Chondrocyte (in vitro differentiated cells): ENCODE data around the gene ASNS. TPM values are rescaled to one million over a fixed set of nuclear protein-coding genes. Genes with fewer than 3 reads are reported as not detected.
A peak's percentile ranks its signal among the peaks of the same experiment; 100 is the strongest.

ENCODE experiments used
- DNase-seq: peaks from one replicate; pipeline ENCODE4 v3.0.0; 2021; ENCODE audit warnings: mixed read lengths, low spot score
- H3K27ac Mint-ChIP-seq: one replicate; pipeline ENCODE4 v1.8.0; 2021; ENCODE audit warnings: mild to moderate bottlenecking, moderate library complexity, mixed read lengths; ENCODE audit not compliant: unreplicated experiment
- H3K27me3 Mint-ChIP-seq: 2 replicates; pipeline ENCODE4 v1.8.0; 2021; ENCODE audit warnings: low read depth, mixed read lengths
- H3K36me3 Mint-ChIP-seq: 2 replicates; pipeline ENCODE4 v1.8.0; 2021; ENCODE audit warnings: low read depth, mixed read lengths
- H3K4me1 Mint-ChIP-seq: 2 replicates; pipeline ENCODE4 v1.8.0; 2021; ENCODE audit warnings: low read depth, mild to moderate bottlenecking, mixed read lengths
- H3K4me3 Mint-ChIP-seq: one replicate; pipeline ENCODE4 v1.8.0; 2021; ENCODE audit warnings: mild to moderate bottlenecking, moderate library complexity, mixed read lengths; ENCODE audit not compliant: unreplicated experiment
- H3K9me3 Mint-ChIP-seq: 2 replicates; pipeline ENCODE4 v1.8.0; 2021; ENCODE audit warnings: low read depth, mixed read lengths
- total RNA-seq: library from RNA; stranded (reverse); gene quantifications from 3 replicates; pipeline ENCODE4 v1.2.1, GENCODE V29; 2021
- TF ChIP-seq, protein P1 (sequence below): fragments of 200-600 bp; sonication (generic); IDR thresholded peaks from 2 replicates; pipeline ENCODE4 v1.5.0; 2021; ENCODE audit warnings: antibody characterized with exemption, mild to moderate bottlenecking, moderate library complexity

The ASNS gene
- total RNA-seq, 1 donor from 2014 or later, result 238 TPM

DNA sequence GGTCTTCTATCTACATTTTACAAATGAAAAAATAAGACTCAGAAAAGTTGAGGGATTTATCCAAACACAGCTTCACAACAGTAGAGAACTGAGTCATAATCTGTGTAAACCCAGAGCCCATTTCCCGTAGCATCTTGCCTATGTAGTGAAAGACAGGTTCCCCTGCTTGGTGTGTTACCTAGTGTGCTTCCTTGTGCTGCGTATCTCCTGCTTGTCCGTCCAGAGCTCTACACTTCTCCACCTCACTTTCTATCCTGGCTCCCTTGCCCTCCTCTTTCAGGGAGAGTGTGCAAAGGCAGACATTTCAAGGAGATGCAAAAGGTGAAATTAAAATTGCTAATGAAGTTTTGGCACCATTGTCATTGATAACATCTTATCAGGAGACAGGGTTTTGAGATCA, 1.4 kb upstream of the ASNS start:
- H3K9me3 Mint-ChIP-seq, result no peaks in the 10 kb centered on the region
- H3K4me1 Mint-ChIP-seq, result peaks cover 27% of the 10 kb centered on the region
- TF ChIP-seq, protein P1, sequence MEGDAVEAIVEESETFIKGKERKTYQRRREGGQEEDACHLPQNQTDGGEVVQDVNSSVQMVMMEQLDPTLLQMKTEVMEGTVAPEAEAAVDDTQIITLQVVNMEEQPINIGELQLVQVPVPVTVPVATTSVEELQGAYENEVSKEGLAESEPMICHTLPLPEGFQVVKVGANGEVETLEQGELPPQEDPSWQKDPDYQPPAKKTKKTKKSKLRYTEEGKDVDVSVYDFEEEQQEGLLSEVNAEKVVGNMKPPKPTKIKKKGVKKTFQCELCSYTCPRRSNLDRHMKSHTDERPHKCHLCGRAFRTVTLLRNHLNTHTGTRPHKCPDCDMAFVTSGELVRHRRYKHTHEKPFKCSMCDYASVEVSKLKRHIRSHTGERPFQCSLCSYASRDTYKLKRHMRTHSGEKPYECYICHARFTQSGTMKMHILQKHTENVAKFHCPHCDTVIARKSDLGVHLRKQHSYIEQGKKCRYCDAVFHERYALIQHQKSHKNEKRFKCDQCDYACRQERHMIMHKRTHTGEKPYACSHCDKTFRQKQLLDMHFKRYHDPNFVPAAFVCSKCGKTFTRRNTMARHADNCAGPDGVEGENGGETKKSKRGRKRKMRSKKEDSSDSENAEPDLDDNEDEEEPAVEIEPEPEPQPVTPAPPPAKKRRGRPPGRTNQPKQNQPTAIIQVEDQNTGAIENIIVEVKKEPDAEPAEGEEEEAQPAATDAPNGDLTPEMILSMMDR, result no peak
- H3K36me3 Mint-ChIP-seq, result peaks cover 6% of the 10 kb centered on the region
- peak overlapping the region; percentile 10 for H3K27ac Mint-ChIP-seq
- no peak for DNase-seq
- no peak overlapping the region for H3K4me3 Mint-ChIP-seq
- no peaks in the 10 kb centered on the region for H3K27me3 Mint-ChIP-seq

DNA sequence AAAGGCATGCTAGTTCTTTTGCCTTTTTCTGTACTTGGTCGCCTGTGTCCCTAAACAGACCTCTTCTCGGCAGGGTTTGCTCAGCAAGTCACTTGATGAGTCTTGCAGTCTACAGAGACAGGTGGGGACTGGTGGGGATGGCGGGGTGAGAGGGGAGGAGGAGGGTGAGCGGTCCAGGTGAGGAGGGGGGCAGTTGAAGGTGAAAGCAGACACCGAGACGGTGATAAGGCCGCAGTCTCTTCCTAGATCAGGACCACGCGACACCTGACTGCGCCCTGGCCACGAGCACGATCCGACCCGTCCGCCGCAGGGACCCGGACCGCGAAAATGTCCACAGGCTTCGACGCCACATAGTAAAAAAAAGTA, 566 bp downstream of the ASNS start:
- no peak for DNase-seq
- TF ChIP-seq, protein P1, result no peak
- H3K27ac Mint-ChIP-seq, result peak overlapping the region; percentile 90
- H3K4me1 Mint-ChIP-seq, result peaks cover 31% of the 10 kb centered on the region
- H3K36me3 Mint-ChIP-seq, result peaks cover 10% of the 10 kb centered on the region
- peak overlapping the region; percentile 89 for H3K4me3 Mint-ChIP-seq
- no peaks in the 10 kb centered on the region for H3K9me3 Mint-ChIP-seq
- no peaks in the 10 kb centered on the region for H3K27me3 Mint-ChIP-seq

DNA sequence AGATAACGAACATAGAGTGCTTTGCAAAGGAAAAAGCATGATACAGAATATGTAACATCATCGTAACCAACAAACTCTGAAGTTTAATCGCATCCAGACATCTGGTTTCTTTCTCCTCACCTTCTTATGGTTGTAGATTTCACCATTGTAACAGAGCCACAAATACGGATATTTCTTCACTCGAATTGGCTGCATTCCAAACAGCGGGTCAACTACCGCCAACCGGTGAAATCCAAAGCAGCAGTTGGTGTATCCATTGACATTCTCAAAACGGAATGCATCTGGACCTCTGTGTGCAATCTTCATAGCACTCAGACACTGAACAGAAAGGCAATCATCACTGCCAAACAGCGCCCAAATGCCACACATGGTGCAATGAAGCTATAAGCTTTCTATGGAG, 3.4 kb downstream of the ASNS start:
- no peak overlapping the region for H3K4me3 Mint-ChIP-seq
- no peaks in the 10 kb centered on the region for H3K9me3 Mint-ChIP-seq
- H3K27me3 Mint-ChIP-seq, result no peaks in the 10 kb centered on the region
- peaks cover 33% of the 10 kb centered on the region for H3K4me1 Mint-ChIP-seq
- peaks cover 17% of the 10 kb centered on the region for H3K36me3 Mint-ChIP-seq
- DNase-seq, result no peak
- H3K27ac Mint-ChIP-seq, result no peak overlapping the region
- TF ChIP-seq, protein P1, result no peak

DNA sequence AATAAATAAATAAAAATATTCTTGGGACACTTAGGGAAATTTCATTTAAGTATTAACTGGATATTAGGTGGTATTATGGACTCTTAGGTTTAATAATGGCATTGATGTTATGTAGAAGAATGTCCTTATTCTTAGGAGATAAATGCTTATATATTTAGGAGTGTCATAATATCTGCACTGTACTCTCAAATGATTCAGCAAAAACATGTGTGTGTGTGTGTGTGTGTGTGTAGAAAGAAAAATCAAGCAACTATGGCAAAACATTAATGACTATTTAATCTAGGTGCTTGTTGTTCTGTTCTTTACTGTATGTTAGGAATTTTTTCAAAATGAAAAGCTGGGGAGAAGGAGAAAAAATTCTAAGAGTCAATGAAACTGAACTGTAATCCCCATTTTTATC, 3.9 kb downstream of the ASNS start:
- H3K36me3 Mint-ChIP-seq, result peaks cover 17% of the 10 kb centered on the region

DNA sequence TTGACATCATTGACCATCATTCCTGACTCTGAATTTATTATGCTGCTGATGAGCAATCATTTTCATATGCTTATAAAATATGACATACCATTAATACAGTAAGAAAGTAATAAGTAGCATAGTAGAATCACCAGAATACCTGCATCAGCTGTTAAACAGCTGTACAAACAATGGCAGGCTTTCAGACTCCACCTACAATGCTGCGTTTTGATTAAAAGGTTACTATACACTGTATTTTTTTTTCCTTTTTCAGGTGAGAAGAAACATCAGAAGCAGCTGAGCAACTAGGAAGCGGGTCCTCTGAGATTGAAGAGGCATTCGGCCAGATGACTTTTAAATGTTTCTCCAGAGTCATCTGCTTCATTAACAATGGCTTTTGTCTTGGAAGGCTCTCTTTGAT, 7.1 kb downstream of the ASNS start:
- Mint-ChIP-seq H3K4me1 (peaks cover 38% of the 10 kb centered on the region), H3K36me3 (peaks cover 26% of the 10 kb centered on the region), H3K4me3 (no peak overlapping the region), H3K27ac (no peak overlapping the region), H3K9me3 (no peaks in the 10 kb centered on the region), H3K27me3 (no peaks in the 10 kb centered on the region)
- TF ChIP-seq, protein P1, result no peak
- DNase-seq, result no peak

More for the DNA sequence above, 3.9 kb downstream of the ASNS start:
- Mint-ChIP-seq H3K9me3 (no peaks in the 10 kb centered on the region), H3K27ac (no peak overlapping the region), H3K4me3 (no peak overlapping the region), H3K27me3 (no peaks in the 10 kb centered on the region), H3K4me1 (peaks cover 37% of the 10 kb centered on the region)
- DNase-seq, result no peak
- TF ChIP-seq, protein P1, result no peak
